AML-193 (cell line): ENCODE results near the gene PTPRH.

Source experiments
- DNase-seq, 2 experiments: peaks; one replicate each; lab custom pipeline; 2025; lab: John Stamatoyannopoulos, UW

The PTPRH gene

DNA sequence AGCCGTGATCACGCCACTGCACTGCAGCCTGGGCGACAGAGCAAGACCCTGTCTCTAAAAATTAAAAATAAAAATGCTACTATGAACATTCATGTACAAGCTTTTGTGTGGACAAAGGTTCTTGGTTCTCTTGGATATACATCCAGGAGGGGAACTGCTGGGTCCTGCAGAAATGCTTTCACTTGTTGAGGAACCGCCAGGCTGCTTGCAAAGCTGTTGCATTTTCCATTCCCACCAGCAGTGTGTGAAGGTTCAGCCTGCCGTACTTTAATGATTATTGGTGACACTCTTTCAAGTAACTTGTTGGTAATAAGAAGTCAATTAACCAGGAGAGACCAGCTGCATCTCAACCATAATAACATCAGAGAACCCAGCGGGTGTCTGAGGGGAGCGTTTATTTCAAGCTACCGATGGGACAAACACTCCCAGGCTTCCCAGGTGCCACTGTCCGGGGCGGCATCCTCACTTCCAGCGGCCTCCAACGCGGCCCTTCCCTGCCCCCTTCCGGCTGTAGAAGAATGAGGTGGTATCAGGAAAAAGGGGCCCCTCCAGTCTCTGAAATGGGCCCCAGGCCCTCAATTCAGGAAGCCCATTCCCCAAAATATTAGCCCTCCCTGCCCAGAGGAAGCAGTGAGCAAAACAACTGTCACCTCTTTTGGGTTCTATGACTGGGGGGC lies 76.7 kb downstream of the PTPRH start:
- no peak for DNase-seq

DNA sequence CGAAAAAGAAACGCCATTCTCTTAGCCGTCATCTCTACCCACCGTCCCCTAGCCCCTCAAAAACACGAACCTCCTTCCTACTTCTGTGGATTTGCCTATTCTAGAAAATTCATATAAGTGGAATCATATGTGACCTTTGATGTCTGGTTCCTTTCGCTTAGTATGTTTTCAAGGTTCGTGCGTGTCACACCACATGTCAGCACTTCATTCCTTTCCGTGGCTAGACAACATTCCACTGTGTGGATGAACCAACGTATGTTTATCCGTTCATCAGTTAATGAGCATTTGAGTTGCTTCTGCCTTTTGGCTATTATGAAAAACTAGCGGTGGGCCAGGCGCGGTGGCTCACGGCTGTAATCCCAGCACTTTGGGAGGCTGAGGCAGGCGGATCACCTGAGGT lies 77.9 kb downstream of the PTPRH start:
- DNase-seq = no peak
